Lower leg skin (tissue), 3 donors: Measurements from ENCODE around the gene PLA2G12B.
"Not testable (repeated sequence)": the region's sequence is repeated elsewhere in the genome, so short reads cannot be mapped to it uniquely, and the experiment has no call there.

Experiments used
- POLR2A ChIP-seq, 2 donors: fragments of 450-650 bp; IDR thresholded peaks; one replicate each; pipeline ENCODE4 v1.6.1; 2016 to 2017; ENCODE audit warnings: antibody characterized with exemption in 2 of 2, mild to moderate bottlenecking in 1 of 2, moderate library complexity in 1 of 2
- TF ChIP-seq, protein P1 (sequence below), 3 donors: fragments of 450-650 bp; IDR thresholded peaks; one replicate each; pipeline ENCODE4 v1.5.1; 2016; ENCODE audit warnings: antibody characterized with exemption in 3 of 3, mild to moderate bottlenecking in 3 of 3, moderate library complexity in 2 of 3

- TF ChIP-seq, protein P1, sequence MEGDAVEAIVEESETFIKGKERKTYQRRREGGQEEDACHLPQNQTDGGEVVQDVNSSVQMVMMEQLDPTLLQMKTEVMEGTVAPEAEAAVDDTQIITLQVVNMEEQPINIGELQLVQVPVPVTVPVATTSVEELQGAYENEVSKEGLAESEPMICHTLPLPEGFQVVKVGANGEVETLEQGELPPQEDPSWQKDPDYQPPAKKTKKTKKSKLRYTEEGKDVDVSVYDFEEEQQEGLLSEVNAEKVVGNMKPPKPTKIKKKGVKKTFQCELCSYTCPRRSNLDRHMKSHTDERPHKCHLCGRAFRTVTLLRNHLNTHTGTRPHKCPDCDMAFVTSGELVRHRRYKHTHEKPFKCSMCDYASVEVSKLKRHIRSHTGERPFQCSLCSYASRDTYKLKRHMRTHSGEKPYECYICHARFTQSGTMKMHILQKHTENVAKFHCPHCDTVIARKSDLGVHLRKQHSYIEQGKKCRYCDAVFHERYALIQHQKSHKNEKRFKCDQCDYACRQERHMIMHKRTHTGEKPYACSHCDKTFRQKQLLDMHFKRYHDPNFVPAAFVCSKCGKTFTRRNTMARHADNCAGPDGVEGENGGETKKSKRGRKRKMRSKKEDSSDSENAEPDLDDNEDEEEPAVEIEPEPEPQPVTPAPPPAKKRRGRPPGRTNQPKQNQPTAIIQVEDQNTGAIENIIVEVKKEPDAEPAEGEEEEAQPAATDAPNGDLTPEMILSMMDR (IDR thresholded peaks at IDR 0.05) = not testable (repeated sequence)
- TF ChIP-seq POLR2A (IDR thresholded peaks at IDR 0.05) = not testable (repeated sequence)
Measured at GRCh38 chr10:72984618-72985017, 30.0 kb upstream of the PLA2G12B start.
